HG02885 (cell line): ENCODE data around the gene SOWAHA.

ENCODE experiments used
- ATAC-seq: cut with Tn5 transposase; IDR thresholded peaks from one replicate; pipeline ENCODE4 v1.9.1; 2021; ENCODE audit warnings: mild to moderate bottlenecking; ENCODE audit not compliant: unreplicated experiment, poor library complexity

The SOWAHA gene

DNA sequence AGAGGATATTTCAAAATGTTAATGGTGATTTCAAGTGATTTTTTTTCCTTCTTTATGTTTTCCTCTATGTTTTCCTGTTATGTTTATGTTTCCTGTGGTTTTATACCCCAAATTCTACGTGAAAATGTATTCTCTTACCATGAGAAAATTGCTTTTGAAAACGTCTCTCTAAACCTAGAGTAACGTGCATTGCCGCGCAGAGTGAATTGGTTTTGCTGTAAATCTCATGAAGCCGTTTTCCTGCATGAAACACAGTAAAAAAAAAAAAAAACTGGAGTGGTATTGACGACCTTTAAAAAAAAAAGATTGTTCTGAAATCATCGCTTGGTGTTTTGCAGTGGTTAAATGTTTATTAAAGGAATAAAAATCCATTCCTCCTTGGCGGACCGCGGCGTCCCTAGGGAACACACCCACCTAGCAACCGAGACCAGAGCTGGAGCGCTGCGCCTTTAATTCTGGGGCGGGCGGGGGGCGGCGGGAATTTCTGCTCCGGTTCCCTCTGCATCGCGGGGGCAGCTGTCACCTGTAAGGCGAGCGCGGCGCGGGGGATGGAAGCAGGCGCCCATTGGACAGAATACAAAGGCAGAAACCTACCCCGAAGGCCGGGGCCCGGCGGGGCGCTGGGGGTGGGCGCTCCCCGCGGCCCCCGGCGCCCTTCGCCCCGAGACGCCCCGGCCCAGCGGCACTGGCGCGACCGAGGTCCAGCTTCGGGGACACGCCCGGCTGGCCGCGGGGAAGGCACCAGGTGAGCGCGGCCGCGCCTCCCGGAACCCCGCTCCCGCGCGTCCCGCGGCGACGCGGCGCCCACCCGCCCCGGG lies at the start of gene SOWAHA:
SOWAHA (plus strand) TSS at position 522 of the 818 bp plus-strand sequence. CDS start 320 bp downstream, outside the sequence.
- ATAC-seq: no peak

DNA sequence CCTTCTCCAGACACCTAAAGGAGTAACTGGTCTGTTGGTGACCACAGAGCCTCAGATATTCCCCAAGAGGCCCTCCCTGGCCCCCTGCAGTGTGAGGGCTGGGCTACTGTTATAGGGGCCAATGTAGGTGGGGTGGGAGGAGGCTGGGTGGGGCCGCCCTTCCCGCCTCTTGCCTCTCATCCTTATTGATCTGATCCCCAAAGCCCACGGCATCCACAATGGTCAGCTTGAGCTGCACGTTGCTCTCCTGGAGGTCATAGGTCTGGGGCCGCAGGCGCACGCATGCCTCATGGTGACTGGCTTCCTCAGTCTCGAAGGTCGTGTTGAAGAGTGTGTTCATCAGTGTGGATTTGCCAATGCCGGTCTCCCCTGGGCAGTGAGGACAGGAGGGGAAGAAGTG lies 49.1 kb upstream of the SOWAHA start:
- ATAC-seq: no peak

DNA sequence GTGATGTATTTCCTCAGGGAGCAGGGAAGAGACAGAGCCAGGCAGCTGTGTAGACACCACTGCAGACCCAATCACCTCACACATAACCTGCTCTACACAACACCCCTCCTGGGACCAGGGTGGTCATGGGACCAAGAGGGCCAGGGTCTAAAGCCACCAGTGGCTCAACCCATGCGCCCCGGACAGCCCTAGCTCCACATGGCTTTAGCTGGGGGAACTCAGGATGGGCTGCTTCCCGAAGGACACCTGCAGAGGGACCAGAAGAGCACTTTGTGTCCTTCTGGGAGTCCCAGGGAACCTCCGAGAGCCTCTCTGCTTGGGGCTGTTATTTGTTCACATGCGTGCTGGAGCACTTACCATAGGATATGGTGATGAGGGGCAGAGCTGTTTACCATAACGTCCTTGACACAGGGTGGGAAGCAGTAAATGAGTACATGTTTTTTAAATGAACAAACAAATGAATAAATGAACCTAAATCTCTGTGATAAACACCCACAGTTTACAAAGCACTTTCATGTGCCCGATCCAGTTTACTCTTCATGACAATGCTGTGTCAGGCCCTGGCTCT lies 48.3 kb upstream of the SOWAHA start:
- ATAC-seq: no peak

GRCh38 chr5:132765311-132766019 lies 47.6 kb upstream of the SOWAHA start:
- ATAC-seq: no peak

DNA sequence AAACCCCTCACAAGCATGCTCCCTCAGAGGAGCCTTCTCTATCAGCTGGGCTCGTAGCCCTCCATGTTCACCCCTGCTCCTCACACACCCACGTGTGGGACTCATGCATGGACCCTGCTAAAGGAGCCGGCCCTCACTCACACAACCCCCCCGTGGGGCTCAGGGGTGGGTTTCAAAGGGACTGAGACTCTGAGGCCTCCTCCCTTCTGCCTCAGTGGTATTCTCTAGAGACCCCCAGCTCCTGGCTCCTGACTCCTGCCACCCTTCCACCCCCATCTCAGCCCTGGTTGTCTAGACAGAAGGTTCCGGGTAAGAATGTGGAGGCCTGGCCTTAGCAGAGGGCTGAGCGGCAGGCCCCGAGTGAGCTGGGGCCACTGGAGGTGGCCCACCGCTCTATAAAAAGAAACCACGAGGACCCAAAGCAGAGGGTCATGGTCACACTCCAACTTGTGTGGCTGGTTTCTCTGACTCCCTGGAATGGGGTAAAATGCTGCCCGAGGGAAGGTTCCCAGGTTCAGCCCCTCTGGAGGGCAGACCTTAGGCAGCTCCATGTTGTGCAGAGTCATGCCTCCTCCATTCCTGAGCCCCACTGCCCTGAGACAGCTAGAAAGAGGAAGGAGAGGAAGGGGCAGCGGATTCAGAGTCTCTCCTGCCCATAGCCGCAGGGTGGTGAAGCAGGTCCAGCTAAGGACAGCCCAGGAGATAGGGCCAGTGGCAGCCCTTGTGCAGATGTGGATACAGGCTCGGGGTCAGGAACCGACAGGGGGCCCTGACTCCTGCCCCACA lies 46.9 kb upstream of the SOWAHA start:
- ATAC-seq: no peak

- no peak for ATAC-seq
Measured at GRCh38 chr5:132766806-132767055, 46.4 kb upstream of the SOWAHA start.

DNA sequence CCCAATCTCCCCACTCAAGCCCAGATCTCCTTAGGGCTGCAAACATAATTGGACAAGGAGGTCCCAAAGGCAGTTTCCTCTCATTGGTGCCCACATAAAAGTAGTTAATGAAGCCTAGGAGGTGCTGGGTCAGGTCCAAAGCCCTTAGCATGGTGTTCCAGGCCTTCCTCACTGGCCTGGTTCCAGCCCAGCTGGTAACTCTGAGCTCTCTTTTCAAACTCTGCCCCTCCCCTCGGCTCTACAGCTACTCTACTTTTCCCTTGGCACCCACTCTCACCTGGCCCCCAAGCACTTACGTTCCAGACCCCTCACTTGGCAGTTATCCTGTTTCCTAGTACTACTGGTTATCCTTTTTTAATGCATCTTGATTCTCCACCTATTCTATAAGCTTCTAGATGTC lies 46.0 kb upstream of the SOWAHA start:
- no peak for ATAC-seq

GRCh38 chr5:132768485-132768868 lies 44.6 kb upstream of the SOWAHA start:
- no peak for ATAC-seq

DNA sequence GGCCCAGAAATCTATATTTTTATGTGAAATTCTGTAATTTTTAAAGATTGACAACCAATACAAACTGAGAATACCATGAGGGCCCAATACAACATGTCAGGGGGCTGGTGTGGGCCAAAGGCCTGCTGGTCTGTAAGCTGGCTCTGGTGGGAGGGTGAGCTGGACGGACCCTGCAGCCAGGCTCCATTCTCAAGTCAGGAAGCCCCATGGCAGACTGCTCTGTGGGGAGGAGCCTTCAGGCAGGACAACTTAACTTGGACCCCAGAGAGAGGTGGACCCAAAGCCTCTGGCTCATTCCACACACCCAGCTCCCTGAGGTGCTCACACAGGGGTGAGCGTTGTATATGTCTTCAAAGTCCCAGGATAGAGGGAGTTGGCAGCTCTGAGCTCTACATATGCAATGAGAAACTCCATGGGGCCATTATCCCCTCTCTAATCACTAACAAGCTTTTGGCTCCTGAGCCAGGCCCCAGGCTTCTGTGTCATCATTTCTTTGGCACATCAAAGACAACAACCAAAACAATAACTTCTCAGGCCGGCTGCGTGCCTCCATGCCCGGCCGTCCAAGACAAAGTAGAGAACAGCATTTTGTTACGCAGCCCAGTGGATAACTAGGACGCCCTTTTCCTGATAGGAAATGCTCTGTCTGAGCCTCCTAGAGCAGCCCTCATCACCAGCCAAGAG lies 42.5 kb upstream of the SOWAHA start:
- no peak for ATAC-seq

- no peak for ATAC-seq
Measured at GRCh38 chr5:132771503-132771998, 41.6 kb upstream of the SOWAHA start.

GRCh38 chr5:132772291-132773070 lies 40.6 kb upstream of the SOWAHA start:
- no peak for ATAC-seq

- no peak for ATAC-seq
Measured at GRCh38 chr5:132773114-132773513, 40.0 kb upstream of the SOWAHA start.

GRCh38 chr5:132773601-132774355 lies 39.3 kb upstream of the SOWAHA start:
- no peak for ATAC-seq

GRCh38 chr5:132774406-132774805 lies 38.7 kb upstream of the SOWAHA start:
- no peak for ATAC-seq

GRCh38 chr5:132774896-132775295 lies 38.2 kb upstream of the SOWAHA start:
- no peak for ATAC-seq

- no peak for ATAC-seq
Measured at GRCh38 chr5:132775476-132775961, 37.6 kb upstream of the SOWAHA start.

DNA sequence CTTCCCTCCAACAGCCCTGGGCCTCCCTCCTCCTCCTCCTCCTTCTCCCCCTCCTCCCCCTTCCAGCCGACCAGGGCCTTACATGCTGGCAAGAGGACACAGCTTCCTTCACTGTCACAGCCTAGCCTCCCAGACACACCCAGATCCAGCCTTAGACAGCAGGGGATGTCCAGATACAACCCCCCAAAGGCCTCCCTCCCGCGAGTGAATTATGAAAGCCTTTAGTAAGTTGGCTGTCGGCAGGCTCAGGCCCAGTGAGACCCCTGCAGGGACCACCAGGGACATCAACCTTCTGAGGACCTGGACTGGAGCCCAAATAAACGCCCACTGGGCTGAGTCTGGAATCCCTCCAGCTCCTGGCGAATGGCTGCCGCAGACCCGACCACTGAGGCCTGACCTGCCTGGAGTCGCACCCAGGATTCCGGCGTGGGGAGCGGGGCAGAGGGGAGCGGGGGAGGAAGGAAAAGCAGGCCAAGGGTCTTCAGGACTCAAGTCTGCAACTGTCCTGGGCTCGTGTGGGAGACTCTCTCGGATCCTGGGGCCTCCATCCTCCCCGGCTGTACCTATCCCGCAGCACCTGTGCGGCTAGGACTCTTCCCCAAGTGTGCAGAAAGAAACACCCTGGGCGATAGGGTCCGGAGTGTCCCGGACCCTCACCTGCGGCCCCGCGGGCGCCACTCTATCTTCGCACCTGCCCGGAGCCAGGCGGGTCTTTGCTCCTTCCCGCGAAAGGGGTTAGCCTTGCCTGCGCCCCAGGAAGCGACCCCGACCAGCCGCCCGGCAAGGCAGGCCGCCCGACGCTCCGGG lies 36.8 kb upstream of the SOWAHA start:
- ATAC-seq: peak; percentile 9

- no peak for ATAC-seq
Measured at GRCh38 chr5:132776938-132777208, 36.2 kb upstream of the SOWAHA start.
